Peyer's patch (tissue), 4 donors: ENCODE measurements around the gene KSR2.

Experiments
- POLR2A ChIP-seq, 2 donors: fragments of 450-650 bp; IDR thresholded peaks; one replicate each; pipeline ENCODE4 v1.5.1; 2017; ENCODE audit warnings: antibody characterized with exemption in 2 of 2, mild to moderate bottlenecking in 2 of 2, moderate library complexity in 2 of 2
- TF ChIP-seq, protein P1 (sequence below), 6 experiments: fragments of 450-650 bp in 4 of 6; fragments of 200-600 bp in 2 of 6; sonication (generic) in 1 of 6; IDR thresholded peaks; one replicate each; pipeline ENCODE4 v1.5.1; 2017 to 2019; ENCODE audit warnings: antibody characterized with exemption in 6 of 6, mild to moderate bottlenecking in 3 of 6, moderate library complexity in 1 of 6

DNA sequence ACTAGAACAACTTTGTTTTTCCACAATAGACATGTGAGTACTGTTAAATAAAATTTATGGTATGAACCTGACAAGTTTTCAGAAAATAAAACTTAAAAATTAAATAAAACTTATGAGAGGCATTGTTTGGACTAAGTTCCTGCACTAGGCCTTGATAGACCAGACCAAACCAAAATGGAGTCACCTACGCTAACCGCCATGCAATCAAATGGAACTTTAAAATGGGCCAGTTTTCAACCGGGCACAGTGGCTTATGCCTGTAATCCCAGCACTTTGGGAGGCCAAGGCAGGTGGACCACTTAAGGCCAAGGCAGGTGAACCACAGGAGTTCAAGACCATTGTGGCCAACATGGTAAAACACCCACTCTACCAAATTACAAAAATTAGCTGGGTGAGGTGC, 42.6 kb upstream of the KSR2 start:
- TF ChIP-seq, protein P1, sequence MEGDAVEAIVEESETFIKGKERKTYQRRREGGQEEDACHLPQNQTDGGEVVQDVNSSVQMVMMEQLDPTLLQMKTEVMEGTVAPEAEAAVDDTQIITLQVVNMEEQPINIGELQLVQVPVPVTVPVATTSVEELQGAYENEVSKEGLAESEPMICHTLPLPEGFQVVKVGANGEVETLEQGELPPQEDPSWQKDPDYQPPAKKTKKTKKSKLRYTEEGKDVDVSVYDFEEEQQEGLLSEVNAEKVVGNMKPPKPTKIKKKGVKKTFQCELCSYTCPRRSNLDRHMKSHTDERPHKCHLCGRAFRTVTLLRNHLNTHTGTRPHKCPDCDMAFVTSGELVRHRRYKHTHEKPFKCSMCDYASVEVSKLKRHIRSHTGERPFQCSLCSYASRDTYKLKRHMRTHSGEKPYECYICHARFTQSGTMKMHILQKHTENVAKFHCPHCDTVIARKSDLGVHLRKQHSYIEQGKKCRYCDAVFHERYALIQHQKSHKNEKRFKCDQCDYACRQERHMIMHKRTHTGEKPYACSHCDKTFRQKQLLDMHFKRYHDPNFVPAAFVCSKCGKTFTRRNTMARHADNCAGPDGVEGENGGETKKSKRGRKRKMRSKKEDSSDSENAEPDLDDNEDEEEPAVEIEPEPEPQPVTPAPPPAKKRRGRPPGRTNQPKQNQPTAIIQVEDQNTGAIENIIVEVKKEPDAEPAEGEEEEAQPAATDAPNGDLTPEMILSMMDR (IDR thresholded peaks at IDR 0.05), result no peak
- TF ChIP-seq POLR2A (IDR thresholded peaks at IDR 0.05), result no peak
